ENCODE measurements around the gene LRMDA.

GRCh38 chr10:75548356-75548755, 116.9 kb downstream of the LRMDA start:
- no peak for TF ChIP-seq EZH2 (IDR thresholded peaks at IDR 0.05; ENCODE audit: low read length, unreplicated experiment)
- TF ChIP-seq, protein P1, sequence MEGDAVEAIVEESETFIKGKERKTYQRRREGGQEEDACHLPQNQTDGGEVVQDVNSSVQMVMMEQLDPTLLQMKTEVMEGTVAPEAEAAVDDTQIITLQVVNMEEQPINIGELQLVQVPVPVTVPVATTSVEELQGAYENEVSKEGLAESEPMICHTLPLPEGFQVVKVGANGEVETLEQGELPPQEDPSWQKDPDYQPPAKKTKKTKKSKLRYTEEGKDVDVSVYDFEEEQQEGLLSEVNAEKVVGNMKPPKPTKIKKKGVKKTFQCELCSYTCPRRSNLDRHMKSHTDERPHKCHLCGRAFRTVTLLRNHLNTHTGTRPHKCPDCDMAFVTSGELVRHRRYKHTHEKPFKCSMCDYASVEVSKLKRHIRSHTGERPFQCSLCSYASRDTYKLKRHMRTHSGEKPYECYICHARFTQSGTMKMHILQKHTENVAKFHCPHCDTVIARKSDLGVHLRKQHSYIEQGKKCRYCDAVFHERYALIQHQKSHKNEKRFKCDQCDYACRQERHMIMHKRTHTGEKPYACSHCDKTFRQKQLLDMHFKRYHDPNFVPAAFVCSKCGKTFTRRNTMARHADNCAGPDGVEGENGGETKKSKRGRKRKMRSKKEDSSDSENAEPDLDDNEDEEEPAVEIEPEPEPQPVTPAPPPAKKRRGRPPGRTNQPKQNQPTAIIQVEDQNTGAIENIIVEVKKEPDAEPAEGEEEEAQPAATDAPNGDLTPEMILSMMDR (conservative IDR thresholded peaks at IDR 0.05; ENCODE audit: low read depth, low read length) = no peak
